HepG2 (cell line): ENCODE results near the gene TXN. TPM values are rescaled to one million over a fixed set of nuclear protein-coding genes. Genes with fewer than 3 reads are reported as not detected.

Experiments
- CC2D1A ChIP-seq: sonication (generic); formaldehyde crosslinking; IDR thresholded peaks from 2 replicates; pipeline ENCODE4 v1.8.1; 2023; ENCODE audit warnings: mild to moderate bottlenecking, missing genetic modification reagents
- HDAC2 ChIP-seq: sonication (generic); formaldehyde crosslinking; IDR thresholded peaks from 2 replicates; pipeline ENCODE4 v1.4.0; 2020; ENCODE audit warnings: missing genetic modification reagents
- KDM5B ChIP-seq: sonication (generic); formaldehyde crosslinking; IDR thresholded peaks from 2 replicates; pipeline ENCODE4 v1.4.0; 2020; ENCODE audit warnings: missing genetic modification reagents, mild to moderate bottlenecking, borderline replicate concordance
- MED13 ChIP-seq: sonication (generic); formaldehyde crosslinking; IDR thresholded peaks from 2 replicates; pipeline ENCODE4 v1.5.0; 2020; ENCODE audit warnings: missing genetic modification reagents
- NFAT5 ChIP-seq: sonication (generic); formaldehyde crosslinking; IDR thresholded peaks from 2 replicates; pipeline ENCODE4 v1.4.0; 2020; ENCODE audit warnings: missing genetic modification reagents
- PHB2 ChIP-seq: fragments of 450-650 bp; IDR thresholded peaks from 2 replicates; pipeline ENCODE4 v1.6.1; 2018; ENCODE audit not compliant: partially characterized antibody
- SIX4 ChIP-seq: sonication (generic); formaldehyde crosslinking; IDR thresholded peaks from 2 replicates; pipeline ENCODE4 v1.4.0; 2020; ENCODE audit warnings: missing genetic modification reagents
- SP2 ChIP-seq: sonication (generic); formaldehyde crosslinking; IDR thresholded peaks from 2 replicates; pipeline ENCODE4 v1.5.1; 2020; ENCODE audit warnings: mild to moderate bottlenecking, missing genetic modification reagents
- TARDBP ChIP-seq: sonication (generic); formaldehyde crosslinking; IDR thresholded peaks from 2 replicates; pipeline ENCODE4 v1.8.0; 2022; ENCODE audit warnings: mild to moderate bottlenecking, missing genetic modification reagents
- ZBTB40 ChIP-seq, 2 experiments: fragments of 450-650 bp in 1 of 2; sonication (generic) in 1 of 2; formaldehyde crosslinking in 1 of 2; IDR thresholded peaks; 2 replicates each; pipeline versions ENCODE4 v1.6.1 to v1.8.0; 2016 to 2022; ENCODE audit warnings: antibody characterized with exemption in 1 of 2, mild to moderate bottlenecking in 1 of 2, missing genetic modification reagents in 1 of 2
- ZNF597 ChIP-seq: sonication (generic); formaldehyde crosslinking; IDR thresholded peaks from 2 replicates; pipeline ENCODE4 v1.5.0; 2020; ENCODE audit warnings: missing genetic modification reagents
- polyA plus RNA-seq, 8 experiments: library from polyadenylated mRNA; depleted of rRNA in 3 of 8; stranded (reverse) in 7 of 8; unstranded in 1 of 8; fragments of >200 nt; fragmentation: Illumina TruSeq in 4 of 8; extraction: Trizol in 4 of 8; gene quantifications; 2 replicates each; pipeline versions ENCODE4 v1.2.1 to v1.2.3, GENCODE V29; 2011 to 2016; ENCODE audit warnings: low read depth in 4 of 8, missing spikeins in 1 of 8, mixed read lengths in 1 of 8; ENCODE audit not compliant: insufficient read depth in 1 of 8
- total RNA-seq, 5 experiments: library from RNA; depleted of rRNA; stranded (reverse); fragments of >200 nt; fragmentation: Illumina TruSeq; extraction: Trizol; gene quantifications; 2 replicates each; pipeline ENCODE4 v1.2.3, GENCODE V29; 2016; ENCODE audit warnings: low read depth in 1 of 5

TXN gene
- total and polyA plus RNA-seq, 2 of the 13 experiments (the other 11 are each of a cell fraction or from before 2014, with no cell fraction given), result 364 to 470 TPM

- TF ChIP-seq KDM5B (CRISPR knock-in tag) (no peak), PHB2 (no peak), TARDBP (CRISPR knock-in tag) (peak; percentile 31; the same call in 1 of the 2 replicates), HDAC2 (CRISPR knock-in tag) (peak; percentile 75; the same call in 1 of the 2 replicates), NFAT5 (CRISPR knock-in tag) (no peak), ZBTB40 (IDR thresholded peaks at IDR 0.05) (no peak), ZBTB40 (CRISPR knock-in tag; IDR thresholded peaks at IDR 0.05) (no peak), SIX4 (CRISPR knock-in tag) (no peak), ZNF597 (CRISPR knock-in tag) (no peak), CC2D1A (CRISPR knock-in tag) (no peak), MED13 (CRISPR knock-in tag) (no peak), SP2 (no peak)
Measured at GRCh38 chr9:110197330-110198187, 58.7 kb downstream of the TXN start (continued).
